H9 (cell line): ENCODE results near the gene ANK3. TPM values are rescaled to one million over a fixed set of nuclear protein-coding genes. Genes with fewer than 3 reads are reported as not detected.
"Not testable (repeated sequence)": the region's sequence is repeated elsewhere in the genome, so short reads cannot be mapped to it uniquely, and the experiment has no call there.

Source experiments
- DNase-seq: peaks from one replicate; pipeline ENCODE4 v3.0.0-alpha.2; 2017
- H2AFZ ChIP-seq: one replicate; pipeline ENCODE4 v1.6.1; 2013; ENCODE audit warnings: mild to moderate bottlenecking, low read length, control low read depth, moderate library complexity
- H2AK5ac ChIP-seq: 2 replicates; pipeline ENCODE4 v1.6.1; 2013; ENCODE audit warnings: low read length, control low read depth, mixed read lengths; ENCODE audit not compliant: insufficient read length
- H2BK120ac ChIP-seq: one replicate; pipeline ENCODE4 v1.6.1; 2013; ENCODE audit warnings: low read depth, mild to moderate bottlenecking, low read length, control low read depth, inconsistent platforms; ENCODE audit not compliant: poor library complexity, severe bottlenecking
- H2BK12ac ChIP-seq: 2 replicates; pipeline ENCODE4 v1.6.1; 2013; ENCODE audit warnings: low read length, control low read depth, mixed read lengths, low read depth; ENCODE audit not compliant: insufficient read length
- H2BK15ac ChIP-seq: 2 replicates; pipeline ENCODE4 v1.6.1; 2013; ENCODE audit warnings: low read depth, low read length, control low read depth
- H2BK20ac ChIP-seq: one replicate; pipeline ENCODE4 v1.6.1; 2013; ENCODE audit warnings: low read depth, mild to moderate bottlenecking, low read length, control low read depth, inconsistent platforms; ENCODE audit not compliant: poor library complexity, severe bottlenecking
- H2BK5ac ChIP-seq: 2 replicates; pipeline ENCODE4 v1.6.1; 2013; ENCODE audit warnings: low read length, control low read depth, mixed read lengths; ENCODE audit not compliant: insufficient read length
- H3K14ac ChIP-seq: 2 replicates; pipeline ENCODE4 v1.6.1; 2013; ENCODE audit warnings: low read length, control low read depth; ENCODE audit not compliant: insufficient read depth
- H3K18ac ChIP-seq: 2 replicates; pipeline ENCODE4 v1.6.1; 2013; ENCODE audit warnings: low read depth, mild to moderate bottlenecking, mixed read lengths, low read length, control low read depth; ENCODE audit not compliant: insufficient read length
- H3K23ac ChIP-seq: 2 replicates; pipeline ENCODE4 v1.6.1; 2013; ENCODE audit warnings: low read length, control low read depth, mixed read lengths, low read depth; ENCODE audit not compliant: insufficient read length
- H3K23me2 ChIP-seq: 2 replicates; pipeline ENCODE4 v1.6.1; 2013; ENCODE audit warnings: low read depth, mild to moderate bottlenecking, mixed read lengths, low read length, control low read depth; ENCODE audit not compliant: insufficient read length, poor library complexity, severe bottlenecking
- H3K27ac ChIP-seq: 2 replicates; pipeline ENCODE4 v1.5.1; 2013; ENCODE audit warnings: low read length, control low read depth, mixed read lengths, low read depth; ENCODE audit not compliant: insufficient read length
- H3K27me3 ChIP-seq: 2 replicates; pipeline ENCODE4 v1.6.1; 2013; ENCODE audit warnings: low read length, control low read depth, inconsistent platforms; ENCODE audit not compliant: insufficient read depth
- H3K4ac ChIP-seq: 2 replicates; pipeline ENCODE4 v1.6.1; 2013; ENCODE audit warnings: low read depth, mild to moderate bottlenecking, control low read depth, inconsistent platforms, low read length, moderate library complexity
- H3K4me1 ChIP-seq: 2 replicates; pipeline ENCODE4 v1.6.1; 2013; ENCODE audit warnings: low read length, control low read depth, inconsistent platforms; ENCODE audit not compliant: insufficient read depth
- H3K4me2 ChIP-seq: 2 replicates; pipeline ENCODE4 v1.6.1; 2013; ENCODE audit warnings: low read length, control low read depth, mixed read lengths; ENCODE audit not compliant: insufficient read length, insufficient read depth
- H3K56ac ChIP-seq: 2 replicates; pipeline ENCODE4 v1.6.1; 2013; ENCODE audit warnings: low read depth, mild to moderate bottlenecking, mixed read lengths, low read length, control low read depth; ENCODE audit not compliant: insufficient read length
- H3K79me1 ChIP-seq: 2 replicates; pipeline ENCODE4 v1.6.1; 2013; ENCODE audit warnings: low read depth, mild to moderate bottlenecking, moderate library complexity, low read length, control low read depth, inconsistent platforms; ENCODE audit not compliant: insufficient read depth, poor library complexity, severe bottlenecking
- H3K79me2 ChIP-seq: 2 replicates; pipeline ENCODE4 v1.6.1; 2013; ENCODE audit warnings: low read length, control low read depth, inconsistent platforms; ENCODE audit not compliant: insufficient read depth
- H3K9ac ChIP-seq: 2 replicates; pipeline ENCODE4 v1.6.1; 2013; ENCODE audit warnings: low read length, control low read depth, mixed read lengths; ENCODE audit not compliant: insufficient read length; ENCODE audit errors: extremely low read depth
- H3K9me3 ChIP-seq: one replicate; pipeline ENCODE4 v1.6.1; 2013; ENCODE audit warnings: low read depth, low read length, inconsistent platforms; ENCODE audit not compliant: control insufficient read depth
- H3T11ph ChIP-seq: one replicate; pipeline ENCODE4 v1.6.1; 2013; ENCODE audit warnings: mild to moderate bottlenecking, low read length, control low read depth, inconsistent platforms
- H4K20me1 ChIP-seq: one replicate; pipeline ENCODE4 v1.6.1; 2013; ENCODE audit not compliant: control insufficient read depth, insufficient read length, insufficient read depth
- H4K5ac ChIP-seq: 2 replicates; pipeline ENCODE4 v1.6.1; 2013; ENCODE audit warnings: low read depth, mild to moderate bottlenecking, mixed read lengths, low read length, control low read depth; ENCODE audit not compliant: insufficient read length
- H4K8ac ChIP-seq: replicated peaks from 2 replicates; pipeline ENCODE4 v1.6.1; 2013; ENCODE audit warnings: low read length, control low read depth, mixed read lengths, low read depth; ENCODE audit not compliant: insufficient read length
- H4K91ac ChIP-seq: 2 replicates; pipeline ENCODE4 v1.6.1; 2013; ENCODE audit warnings: low read depth, mild to moderate bottlenecking, moderate library complexity, mixed read lengths, low read length, control low read depth; ENCODE audit not compliant: insufficient read length
- H3K27ac Mint-ChIP-seq, 3 experiments: 2 replicates in 2 of 3; 3 replicates in 1 of 3; pipeline ENCODE4 v1.8.0; 2020 to 2021; ENCODE audit warnings: mixed read lengths in 3 of 3, mild to moderate bottlenecking in 1 of 3, moderate library complexity in 1 of 3
- H3K27me3 Mint-ChIP-seq: 2 replicates; pipeline ENCODE4 v1.8.0; 2021; ENCODE audit warnings: low read depth, mild to moderate bottlenecking, moderate library complexity, mixed read lengths
- H3K36me3 Mint-ChIP-seq, 3 experiments: 2 replicates in 2 of 3; 3 replicates in 1 of 3; pipeline ENCODE4 v1.8.0; 2020 to 2021; ENCODE audit warnings: low read depth in 3 of 3, mixed read lengths in 3 of 3; ENCODE audit not compliant: insufficient read depth in 1 of 3
- H3K4me1 Mint-ChIP-seq, 2 experiments: 2 replicates each; pipeline ENCODE4 v1.8.0; 2020; ENCODE audit warnings: mixed read lengths in 2 of 2
- H3K4me3 Mint-ChIP-seq, 2 experiments: 2 replicates in 1 of 2; 3 replicates in 1 of 2; pipeline ENCODE4 v1.8.0; 2020 to 2021; ENCODE audit warnings: mild to moderate bottlenecking in 2 of 2, mixed read lengths in 2 of 2, moderate library complexity in 1 of 2
- H3K9me3 Mint-ChIP-seq, 2 experiments: 2 replicates in 1 of 2; 3 replicates in 1 of 2; pipeline ENCODE4 v1.8.0; 2020; ENCODE audit warnings: mild to moderate bottlenecking in 2 of 2, mixed read lengths in 2 of 2, moderate library complexity in 1 of 2
- WGBS: extraction: QIAGEN DNeasy Blood & Tissue Kit; methylation state at CpG from one replicate; pipeline ENCODE4 v1.1.7; 2013; ENCODE audit warnings: missing lambda C conversion rate, low lambda C conversion rate, mixed read lengths; ENCODE audit not compliant: insufficient read length; ENCODE audit errors: extremely low coverage; 5-methylcytosine and 5-hydroxymethylcytosine counted together
- total RNA-seq: library from RNA; stranded (reverse); gene quantifications from 2 replicates; pipeline ENCODE4 v1.2.1, GENCODE V29; 2021
- TF ChIP-seq, protein P1 (sequence below): fragments of 200-600 bp; sonication (generic); conservative IDR thresholded peaks from 3 replicates; pipeline ENCODE4 v1.8.0; 2021; ENCODE audit warnings: antibody characterized with exemption, mild to moderate bottlenecking

The ANK3 gene
- total RNA-seq, 1 experiment from 2014 or later = 59.6 TPM

DNA sequence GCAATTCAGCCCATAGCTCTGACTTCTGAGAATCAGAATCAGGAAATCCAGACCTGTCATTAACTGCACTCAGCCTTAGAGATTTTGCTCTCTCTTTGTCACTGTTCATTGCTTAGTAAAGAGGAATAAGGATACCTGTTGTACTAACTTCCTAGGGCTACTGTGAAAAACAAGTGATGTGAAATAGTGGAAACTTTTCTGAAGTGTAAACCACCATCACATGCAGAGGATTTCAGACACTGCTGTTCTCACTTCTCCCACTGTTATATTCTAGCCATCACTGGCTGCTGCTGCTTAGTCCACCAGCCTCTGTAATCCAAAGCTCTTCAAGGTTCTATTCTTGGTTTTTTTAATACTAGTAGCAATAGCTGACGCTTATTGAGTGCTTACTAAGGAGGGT, 353.7 kb downstream of the ANK3 start:
- no CpG with 5 or more reads among the region's 1 CpG for WGBS
- no peak overlapping the region for H3K9ac ChIP-seq
- Mint-ChIP-seq H3K4me1 (peaks cover 6 to 13% of the 10 kb centered on the region in 2 experiments), H3K27ac (no peak overlapping the region), H3K27me3 (no peaks in the 10 kb centered on the region), H3K9me3 (no peaks in the 10 kb centered on the region), H3K36me3 (peaks cover 0 to 4% (median 0%) of the 10 kb centered on the region in 3 experiments; a peak in 2 of 7 replicates), H3K4me3 (no peak overlapping the region)
- H3K14ac ChIP-seq = no peak overlapping the region
- H4K5ac ChIP-seq = no peak overlapping the region
- H2BK12ac ChIP-seq = no peak overlapping the region
- no peak overlapping the region for H3K18ac ChIP-seq
- no peak overlapping the region for H4K91ac ChIP-seq
- no peak overlapping the region for H2BK15ac ChIP-seq
- no peak overlapping the region for H3K4me2 ChIP-seq
- H2BK20ac ChIP-seq = no peak overlapping the region
- H3K79me1 ChIP-seq = no peaks in the 10 kb centered on the region
- H3K56ac ChIP-seq = no peak overlapping the region
- no peak overlapping the region for H2AK5ac ChIP-seq
- H3T11ph ChIP-seq = no peak overlapping the region
- H3K23me2 ChIP-seq = no peaks in the 10 kb centered on the region
- no peaks in the 10 kb centered on the region for H3K9me3 ChIP-seq
- no peaks in the 10 kb centered on the region for H3K4me1 ChIP-seq
- H3K4ac ChIP-seq = no peak overlapping the region
- TF ChIP-seq, protein P1, sequence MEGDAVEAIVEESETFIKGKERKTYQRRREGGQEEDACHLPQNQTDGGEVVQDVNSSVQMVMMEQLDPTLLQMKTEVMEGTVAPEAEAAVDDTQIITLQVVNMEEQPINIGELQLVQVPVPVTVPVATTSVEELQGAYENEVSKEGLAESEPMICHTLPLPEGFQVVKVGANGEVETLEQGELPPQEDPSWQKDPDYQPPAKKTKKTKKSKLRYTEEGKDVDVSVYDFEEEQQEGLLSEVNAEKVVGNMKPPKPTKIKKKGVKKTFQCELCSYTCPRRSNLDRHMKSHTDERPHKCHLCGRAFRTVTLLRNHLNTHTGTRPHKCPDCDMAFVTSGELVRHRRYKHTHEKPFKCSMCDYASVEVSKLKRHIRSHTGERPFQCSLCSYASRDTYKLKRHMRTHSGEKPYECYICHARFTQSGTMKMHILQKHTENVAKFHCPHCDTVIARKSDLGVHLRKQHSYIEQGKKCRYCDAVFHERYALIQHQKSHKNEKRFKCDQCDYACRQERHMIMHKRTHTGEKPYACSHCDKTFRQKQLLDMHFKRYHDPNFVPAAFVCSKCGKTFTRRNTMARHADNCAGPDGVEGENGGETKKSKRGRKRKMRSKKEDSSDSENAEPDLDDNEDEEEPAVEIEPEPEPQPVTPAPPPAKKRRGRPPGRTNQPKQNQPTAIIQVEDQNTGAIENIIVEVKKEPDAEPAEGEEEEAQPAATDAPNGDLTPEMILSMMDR = no peak
- no peaks in the 10 kb centered on the region for H4K20me1 ChIP-seq
- H2AFZ ChIP-seq = no peak overlapping the region
- H2BK5ac ChIP-seq = no peak overlapping the region
- no peaks in the 10 kb centered on the region for H3K79me2 ChIP-seq
- H3K27me3 ChIP-seq = no peaks in the 10 kb centered on the region
- H3K27ac ChIP-seq = no peak overlapping the region
- DNase-seq = no peak
- no peak overlapping the region for H3K23ac ChIP-seq
- H2BK120ac ChIP-seq = no peak overlapping the region
- no peak overlapping the region for H4K8ac ChIP-seq

DNA sequence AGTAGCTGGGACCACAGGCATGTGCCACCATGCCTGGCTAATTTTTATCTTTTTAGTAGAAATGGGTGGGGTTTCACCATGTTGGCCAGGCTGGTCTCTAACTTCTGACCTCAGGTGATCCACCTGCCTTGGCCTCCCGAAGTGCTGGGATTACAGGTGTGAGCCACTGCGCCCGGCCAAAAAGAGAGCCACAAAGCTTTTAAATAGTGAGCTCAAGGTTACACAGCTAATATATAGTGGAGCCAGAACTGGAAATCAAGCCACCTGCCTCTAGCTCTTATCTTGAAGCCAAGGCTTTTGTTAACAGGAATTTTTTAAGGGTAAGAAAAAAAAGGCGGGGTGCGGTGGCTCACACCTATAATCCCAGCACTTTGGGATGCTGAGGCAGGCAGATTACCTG, 354.3 kb downstream of the ANK3 start:
- not testable (repeated sequence) for H4K8ac ChIP-seq, H3K27ac ChIP-seq, H2BK15ac ChIP-seq, H3T11ph ChIP-seq, DNase-seq, H3K9me3 Mint-ChIP-seq, H4K91ac ChIP-seq, H3K27me3 ChIP-seq, H3K79me1 ChIP-seq, H3K4ac ChIP-seq, H4K5ac ChIP-seq, H2BK12ac ChIP-seq, H3K23ac ChIP-seq, H3K4me3 Mint-ChIP-seq, H2BK120ac ChIP-seq, H3K27ac Mint-ChIP-seq, H3K4me2 ChIP-seq, H3K9me3 ChIP-seq, H3K9ac ChIP-seq, H3K23me2 ChIP-seq, H3K27me3 Mint-ChIP-seq, H2AK5ac ChIP-seq, H3K18ac ChIP-seq, H3K4me1 ChIP-seq, H2BK20ac ChIP-seq, H3K14ac ChIP-seq, H4K20me1 ChIP-seq, H3K56ac ChIP-seq, H2BK5ac ChIP-seq, H2AFZ ChIP-seq, H3K36me3 Mint-ChIP-seq, H3K79me2 ChIP-seq
- WGBS = no CpG with 5 or more reads among the region's 5 CpGs
- H3K4me1 Mint-ChIP-seq = peaks cover 11 to 17% of the 10 kb centered on the region in 2 experiments
